H9 (cell line): ENCODE results near the gene STN1. TPM values are rescaled to one million over a fixed set of nuclear protein-coding genes. Genes with fewer than 3 reads are reported as not detected.

Experiments used
- DNase-seq: peaks from one replicate; pipeline ENCODE4 v3.0.0-alpha.2; 2017
- H2AFZ ChIP-seq: one replicate; pipeline ENCODE4 v1.6.1; 2013; ENCODE audit warnings: mild to moderate bottlenecking, low read length, control low read depth, moderate library complexity
- H2AK5ac ChIP-seq: 2 replicates; pipeline ENCODE4 v1.6.1; 2013; ENCODE audit warnings: low read length, control low read depth, mixed read lengths; ENCODE audit not compliant: insufficient read length
- H2BK120ac ChIP-seq: one replicate; pipeline ENCODE4 v1.6.1; 2013; ENCODE audit warnings: low read depth, mild to moderate bottlenecking, low read length, control low read depth, inconsistent platforms; ENCODE audit not compliant: poor library complexity, severe bottlenecking
- H2BK12ac ChIP-seq: 2 replicates; pipeline ENCODE4 v1.6.1; 2013; ENCODE audit warnings: low read length, control low read depth, mixed read lengths, low read depth; ENCODE audit not compliant: insufficient read length
- H2BK15ac ChIP-seq: 2 replicates; pipeline ENCODE4 v1.6.1; 2013; ENCODE audit warnings: low read depth, low read length, control low read depth
- H2BK20ac ChIP-seq: one replicate; pipeline ENCODE4 v1.6.1; 2013; ENCODE audit warnings: low read depth, mild to moderate bottlenecking, low read length, control low read depth, inconsistent platforms; ENCODE audit not compliant: poor library complexity, severe bottlenecking
- H2BK5ac ChIP-seq: 2 replicates; pipeline ENCODE4 v1.6.1; 2013; ENCODE audit warnings: low read length, control low read depth, mixed read lengths; ENCODE audit not compliant: insufficient read length
- H3K14ac ChIP-seq: 2 replicates; pipeline ENCODE4 v1.6.1; 2013; ENCODE audit warnings: low read length, control low read depth; ENCODE audit not compliant: insufficient read depth
- H3K18ac ChIP-seq: 2 replicates; pipeline ENCODE4 v1.6.1; 2013; ENCODE audit warnings: low read depth, mild to moderate bottlenecking, mixed read lengths, low read length, control low read depth; ENCODE audit not compliant: insufficient read length
- H3K23ac ChIP-seq: 2 replicates; pipeline ENCODE4 v1.6.1; 2013; ENCODE audit warnings: low read length, control low read depth, mixed read lengths, low read depth; ENCODE audit not compliant: insufficient read length
- H3K23me2 ChIP-seq: 2 replicates; pipeline ENCODE4 v1.6.1; 2013; ENCODE audit warnings: low read depth, mild to moderate bottlenecking, mixed read lengths, low read length, control low read depth; ENCODE audit not compliant: insufficient read length, poor library complexity, severe bottlenecking
- H3K27ac ChIP-seq: 2 replicates; pipeline ENCODE4 v1.5.1; 2013; ENCODE audit warnings: low read length, control low read depth, mixed read lengths, low read depth; ENCODE audit not compliant: insufficient read length
- H3K27me3 ChIP-seq: 2 replicates; pipeline ENCODE4 v1.6.1; 2013; ENCODE audit warnings: low read length, control low read depth, inconsistent platforms; ENCODE audit not compliant: insufficient read depth
- H3K4ac ChIP-seq: 2 replicates; pipeline ENCODE4 v1.6.1; 2013; ENCODE audit warnings: low read depth, mild to moderate bottlenecking, control low read depth, inconsistent platforms, low read length, moderate library complexity
- H3K4me1 ChIP-seq: 2 replicates; pipeline ENCODE4 v1.6.1; 2013; ENCODE audit warnings: low read length, control low read depth, inconsistent platforms; ENCODE audit not compliant: insufficient read depth
- H3K4me2 ChIP-seq: 2 replicates; pipeline ENCODE4 v1.6.1; 2013; ENCODE audit warnings: low read length, control low read depth, mixed read lengths; ENCODE audit not compliant: insufficient read length, insufficient read depth
- H3K56ac ChIP-seq: 2 replicates; pipeline ENCODE4 v1.6.1; 2013; ENCODE audit warnings: low read depth, mild to moderate bottlenecking, mixed read lengths, low read length, control low read depth; ENCODE audit not compliant: insufficient read length
- H3K79me1 ChIP-seq: 2 replicates; pipeline ENCODE4 v1.6.1; 2013; ENCODE audit warnings: low read depth, mild to moderate bottlenecking, moderate library complexity, low read length, control low read depth, inconsistent platforms; ENCODE audit not compliant: insufficient read depth, poor library complexity, severe bottlenecking
- H3K79me2 ChIP-seq: 2 replicates; pipeline ENCODE4 v1.6.1; 2013; ENCODE audit warnings: low read length, control low read depth, inconsistent platforms; ENCODE audit not compliant: insufficient read depth
- H3K9ac ChIP-seq: 2 replicates; pipeline ENCODE4 v1.6.1; 2013; ENCODE audit warnings: low read length, control low read depth, mixed read lengths; ENCODE audit not compliant: insufficient read length; ENCODE audit errors: extremely low read depth
- H3K9me3 ChIP-seq: one replicate; pipeline ENCODE4 v1.6.1; 2013; ENCODE audit warnings: low read depth, low read length, inconsistent platforms; ENCODE audit not compliant: control insufficient read depth
- H3T11ph ChIP-seq: one replicate; pipeline ENCODE4 v1.6.1; 2013; ENCODE audit warnings: mild to moderate bottlenecking, low read length, control low read depth, inconsistent platforms
- H4K20me1 ChIP-seq: one replicate; pipeline ENCODE4 v1.6.1; 2013; ENCODE audit not compliant: control insufficient read depth, insufficient read length, insufficient read depth
- H4K5ac ChIP-seq: 2 replicates; pipeline ENCODE4 v1.6.1; 2013; ENCODE audit warnings: low read depth, mild to moderate bottlenecking, mixed read lengths, low read length, control low read depth; ENCODE audit not compliant: insufficient read length
- H4K8ac ChIP-seq: replicated peaks from 2 replicates; pipeline ENCODE4 v1.6.1; 2013; ENCODE audit warnings: low read length, control low read depth, mixed read lengths, low read depth; ENCODE audit not compliant: insufficient read length
- H4K91ac ChIP-seq: 2 replicates; pipeline ENCODE4 v1.6.1; 2013; ENCODE audit warnings: low read depth, mild to moderate bottlenecking, moderate library complexity, mixed read lengths, low read length, control low read depth; ENCODE audit not compliant: insufficient read length
- H3K27ac Mint-ChIP-seq, 3 experiments: 2 replicates in 2 of 3; 3 replicates in 1 of 3; pipeline ENCODE4 v1.8.0; 2020 to 2021; ENCODE audit warnings: mixed read lengths in 3 of 3, mild to moderate bottlenecking in 1 of 3, moderate library complexity in 1 of 3
- H3K27me3 Mint-ChIP-seq: 2 replicates; pipeline ENCODE4 v1.8.0; 2021; ENCODE audit warnings: low read depth, mild to moderate bottlenecking, moderate library complexity, mixed read lengths
- H3K36me3 Mint-ChIP-seq, 3 experiments: 2 replicates in 2 of 3; 3 replicates in 1 of 3; pipeline ENCODE4 v1.8.0; 2020 to 2021; ENCODE audit warnings: low read depth in 3 of 3, mixed read lengths in 3 of 3; ENCODE audit not compliant: insufficient read depth in 1 of 3
- H3K4me1 Mint-ChIP-seq, 2 experiments: 2 replicates each; pipeline ENCODE4 v1.8.0; 2020; ENCODE audit warnings: mixed read lengths in 2 of 2
- H3K4me3 Mint-ChIP-seq, 2 experiments: 2 replicates in 1 of 2; 3 replicates in 1 of 2; pipeline ENCODE4 v1.8.0; 2020 to 2021; ENCODE audit warnings: mild to moderate bottlenecking in 2 of 2, mixed read lengths in 2 of 2, moderate library complexity in 1 of 2
- H3K9me3 Mint-ChIP-seq, 2 experiments: 2 replicates in 1 of 2; 3 replicates in 1 of 2; pipeline ENCODE4 v1.8.0; 2020; ENCODE audit warnings: mild to moderate bottlenecking in 2 of 2, mixed read lengths in 2 of 2, moderate library complexity in 1 of 2
- WGBS: extraction: QIAGEN DNeasy Blood & Tissue Kit; methylation state at CpG from one replicate; pipeline ENCODE4 v1.1.7; 2013; ENCODE audit warnings: missing lambda C conversion rate, low lambda C conversion rate, mixed read lengths; ENCODE audit not compliant: insufficient read length; ENCODE audit errors: extremely low coverage; 5-methylcytosine and 5-hydroxymethylcytosine counted together
- total RNA-seq: library from RNA; stranded (reverse); gene quantifications from 2 replicates; pipeline ENCODE4 v1.2.1, GENCODE V29; 2021
- TF ChIP-seq, protein P1 (sequence below): fragments of 200-600 bp; sonication (generic); conservative IDR thresholded peaks from 3 replicates; pipeline ENCODE4 v1.8.0; 2021; ENCODE audit warnings: antibody characterized with exemption, mild to moderate bottlenecking

STN1 gene
- total RNA-seq, 1 experiment from 2014 or later, result 11.3 TPM

DNA sequence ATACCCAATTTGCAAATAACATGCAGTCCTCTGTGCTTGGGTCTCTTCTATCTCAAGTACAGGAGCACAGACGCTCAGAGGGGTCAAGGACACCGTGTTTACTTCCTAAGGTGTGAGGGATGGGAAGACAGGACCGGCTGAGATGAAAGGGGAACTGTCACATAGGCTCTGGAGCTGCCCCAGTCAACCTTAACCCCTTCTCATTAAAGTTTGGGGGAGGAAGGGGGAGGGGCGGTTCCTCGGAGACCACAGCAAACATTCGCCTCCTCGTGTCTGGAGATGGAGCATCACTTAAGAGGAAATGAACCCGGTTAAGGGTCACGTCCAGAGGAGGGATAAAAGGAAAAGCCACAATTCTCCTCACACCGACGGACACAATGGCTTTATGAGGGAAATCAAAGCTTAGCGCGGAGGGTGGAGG is 63.7 kb downstream of the STN1 start:
- no peak overlapping the region for H3K27ac ChIP-seq
- H3K4ac ChIP-seq, result no peak overlapping the region
- no peak overlapping the region for H3K14ac ChIP-seq
- H3K79me1 ChIP-seq, result no peaks in the 10 kb centered on the region
- DNase-seq, result peak; percentile 51
- H3K18ac ChIP-seq, result no peak overlapping the region
- H2BK120ac ChIP-seq, result no peak overlapping the region
- Mint-ChIP-seq H3K27ac (no peak overlapping the region), H3K27me3 (peaks cover 52% of the 10 kb centered on the region), H3K9me3 (no peaks in the 10 kb centered on the region; a peak in 3 of 5 replicates), H3K36me3 (no peaks in the 10 kb centered on the region; a peak in 1 of 7 replicates), H3K4me3 (peak overlapping the region; percentile 73 to 91), H3K4me1 (peaks cover 23 to 31% of the 10 kb centered on the region in 2 experiments)
- H4K5ac ChIP-seq, result no peak overlapping the region
- H3K79me2 ChIP-seq, result no peaks in the 10 kb centered on the region
- no peaks in the 10 kb centered on the region for H4K20me1 ChIP-seq
- no peak overlapping the region for H2BK15ac ChIP-seq
- TF ChIP-seq, protein P1, sequence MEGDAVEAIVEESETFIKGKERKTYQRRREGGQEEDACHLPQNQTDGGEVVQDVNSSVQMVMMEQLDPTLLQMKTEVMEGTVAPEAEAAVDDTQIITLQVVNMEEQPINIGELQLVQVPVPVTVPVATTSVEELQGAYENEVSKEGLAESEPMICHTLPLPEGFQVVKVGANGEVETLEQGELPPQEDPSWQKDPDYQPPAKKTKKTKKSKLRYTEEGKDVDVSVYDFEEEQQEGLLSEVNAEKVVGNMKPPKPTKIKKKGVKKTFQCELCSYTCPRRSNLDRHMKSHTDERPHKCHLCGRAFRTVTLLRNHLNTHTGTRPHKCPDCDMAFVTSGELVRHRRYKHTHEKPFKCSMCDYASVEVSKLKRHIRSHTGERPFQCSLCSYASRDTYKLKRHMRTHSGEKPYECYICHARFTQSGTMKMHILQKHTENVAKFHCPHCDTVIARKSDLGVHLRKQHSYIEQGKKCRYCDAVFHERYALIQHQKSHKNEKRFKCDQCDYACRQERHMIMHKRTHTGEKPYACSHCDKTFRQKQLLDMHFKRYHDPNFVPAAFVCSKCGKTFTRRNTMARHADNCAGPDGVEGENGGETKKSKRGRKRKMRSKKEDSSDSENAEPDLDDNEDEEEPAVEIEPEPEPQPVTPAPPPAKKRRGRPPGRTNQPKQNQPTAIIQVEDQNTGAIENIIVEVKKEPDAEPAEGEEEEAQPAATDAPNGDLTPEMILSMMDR, result no peak
- no peak overlapping the region for H2AFZ ChIP-seq
- no peaks in the 10 kb centered on the region for H3K4me1 ChIP-seq
- H3K9ac ChIP-seq, result no peak overlapping the region
- no peak overlapping the region for H3K56ac ChIP-seq
- H2BK20ac ChIP-seq, result no peak overlapping the region
- no peak overlapping the region for H4K91ac ChIP-seq
- H3K9me3 ChIP-seq, result no peaks in the 10 kb centered on the region
- H3T11ph ChIP-seq, result no peak overlapping the region
- no peak overlapping the region for H3K23ac ChIP-seq
- H2AK5ac ChIP-seq, result no peak overlapping the region
- H2BK5ac ChIP-seq, result no peak overlapping the region
- H2BK12ac ChIP-seq, result no peak overlapping the region
- H3K23me2 ChIP-seq, result peaks cover 16% of the 10 kb centered on the region
- H3K27me3 ChIP-seq, result peaks cover 2% of the 10 kb centered on the region; the same call in 1 of the 2 replicates
- peak overlapping the region; percentile 66 for H3K4me2 ChIP-seq
- H4K8ac ChIP-seq, result no peak overlapping the region
- no CpG with 5 or more reads among the region's 13 CpGs for WGBS
